LHCN-M2 (cell line): ENCODE results near the gene SLAMF9. TPM values are rescaled to one million over a fixed set of nuclear protein-coding genes. Genes with fewer than 3 reads are reported as not detected.
A peak's percentile ranks its signal among the peaks of the same experiment; 100 is the strongest.

Experiments used
- DNase-seq: peaks from one replicate; pipeline ENCODE4 v3.0.0-alpha.2; 2012; ENCODE audit warnings: low read depth
- total RNA-seq: library from RNA; depleted of rRNA; stranded (reverse); fragments of >200 nt; gene quantifications from 2 replicates; pipeline ENCODE4 v1.2.3, GENCODE V29; 2014

SLAMF9 gene
- total RNA-seq, 1 experiment from 2014 or later: not detected

DNA sequence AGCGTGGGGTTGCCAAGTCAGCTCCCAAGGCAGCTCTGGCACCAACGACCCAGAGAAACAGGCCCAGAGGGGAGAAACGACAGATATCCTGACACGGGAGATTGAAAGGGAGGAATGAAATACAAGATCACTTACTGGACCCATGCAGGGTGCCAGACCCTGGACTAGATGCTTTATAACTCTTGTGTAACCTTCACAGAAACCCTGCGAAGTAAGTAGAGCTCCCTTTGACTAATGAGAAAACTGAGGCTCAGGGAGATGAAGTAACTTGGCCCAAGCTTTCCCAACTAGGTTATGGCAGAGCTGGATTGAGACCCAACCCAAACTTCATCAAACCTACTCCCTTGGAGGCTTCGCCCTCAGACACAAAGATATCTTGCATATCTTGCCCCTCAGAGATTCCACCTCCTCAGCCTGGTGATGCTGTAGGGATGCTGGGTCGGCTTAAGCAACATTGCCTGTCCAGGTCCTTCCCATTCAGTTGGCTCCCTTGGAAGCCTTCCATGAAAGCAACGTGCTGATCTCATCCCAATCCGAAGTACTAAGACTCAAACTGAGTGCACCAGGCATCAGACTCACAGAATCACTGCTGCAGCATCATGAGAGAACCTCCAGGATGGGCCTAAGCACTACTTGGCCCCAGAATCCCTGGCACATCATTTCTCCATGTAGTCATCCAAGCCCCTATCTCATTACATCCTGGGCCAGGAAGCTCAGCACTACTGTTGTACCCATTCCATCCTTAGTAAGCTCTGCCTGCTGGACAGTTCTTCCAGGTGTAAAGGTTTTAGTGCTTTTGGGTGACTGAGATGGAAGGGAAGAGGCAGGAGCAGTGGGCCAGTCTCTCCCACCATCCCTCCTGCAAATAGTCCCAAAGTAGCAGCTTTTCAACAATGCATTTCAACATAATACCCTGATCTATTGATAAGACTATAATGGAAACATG is 7.5 kb downstream of the SLAMF9 start:
- DNase-seq: no peak

DNA sequence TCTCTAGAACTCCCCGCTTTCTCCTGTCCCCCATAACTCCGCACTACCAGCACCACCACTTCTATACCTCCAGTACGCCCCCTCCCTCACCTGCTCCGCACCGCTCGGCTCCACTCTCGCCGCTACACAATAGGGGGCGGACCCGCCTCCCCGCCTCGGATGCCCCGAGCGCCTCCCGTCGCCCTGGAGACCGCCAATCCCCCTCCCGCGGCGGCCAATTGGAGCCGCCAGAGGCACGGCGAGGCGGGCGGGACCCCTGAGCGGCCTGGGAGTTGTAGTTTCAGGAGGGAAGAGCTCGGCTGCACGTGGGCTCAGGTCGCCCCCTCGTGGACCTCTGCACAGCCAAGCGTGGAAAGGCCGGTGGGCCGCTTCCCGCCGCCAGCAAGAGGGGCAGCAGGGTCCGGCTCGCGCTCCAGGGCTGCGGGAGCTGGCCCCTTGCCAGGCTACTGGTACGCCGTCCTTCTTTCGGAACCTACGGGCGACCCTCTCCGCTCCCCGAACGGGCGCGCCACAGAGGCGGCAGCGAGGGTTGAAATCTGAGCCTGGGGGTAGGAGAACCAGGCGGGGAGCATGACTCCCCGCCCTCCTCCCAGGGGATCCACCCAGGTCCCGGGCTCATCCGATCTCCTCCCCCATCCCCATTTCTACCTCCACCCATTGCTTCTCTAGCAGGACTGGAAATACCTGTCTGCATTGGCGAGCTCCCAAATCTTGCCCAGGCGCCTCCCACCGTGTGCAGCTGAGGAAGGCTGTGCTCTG is 8.4 kb downstream of the SLAMF9 start, which contains the start of gene IGSF9:
Gene IGSF9, minus strand, starts transcription at position 131 of the 759 bp plus-strand sequence. CDS start 2,159 bp downstream, outside the sequence.
- DNase-seq: peak; percentile 31

DNA sequence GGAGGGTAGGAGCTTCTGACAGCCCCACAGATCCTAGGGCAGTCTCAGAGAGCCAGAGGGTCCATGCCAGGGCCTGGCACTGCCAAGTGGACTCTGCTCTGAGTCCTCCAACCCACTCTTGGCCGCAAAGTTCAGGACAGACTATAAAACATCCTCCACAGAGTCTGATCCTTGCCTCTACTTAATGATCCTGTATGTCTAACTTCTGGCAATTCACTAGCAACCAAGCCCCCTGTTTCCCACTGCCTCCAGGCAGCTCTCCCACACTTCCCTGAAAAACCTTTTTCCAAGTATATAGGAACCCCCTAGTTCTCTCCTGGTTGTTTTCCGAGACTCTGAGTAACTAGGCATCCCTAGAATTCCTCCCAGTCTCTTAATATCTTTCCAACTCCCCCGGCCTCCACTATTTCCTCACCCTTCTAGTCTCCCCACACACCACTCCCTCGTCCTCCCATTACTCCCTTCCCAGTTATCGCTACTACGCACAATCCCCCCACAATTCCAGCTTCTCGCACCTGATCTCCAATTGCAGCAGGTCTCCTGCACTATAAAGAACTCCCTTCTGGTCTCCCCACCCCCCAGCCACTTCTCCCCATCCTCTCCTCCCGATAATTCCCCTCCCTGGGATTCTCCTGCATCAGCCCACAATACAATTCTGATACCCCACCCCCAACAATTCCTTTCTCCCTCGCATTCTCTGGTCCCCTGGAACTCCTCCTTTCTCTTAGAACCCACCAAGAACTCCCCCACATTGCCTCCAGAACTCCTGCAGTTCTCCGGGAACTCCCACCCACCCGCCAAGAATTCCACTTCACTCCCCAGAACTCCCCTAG is 9.2 kb downstream of the SLAMF9 start:
- DNase-seq: no peak

DNA sequence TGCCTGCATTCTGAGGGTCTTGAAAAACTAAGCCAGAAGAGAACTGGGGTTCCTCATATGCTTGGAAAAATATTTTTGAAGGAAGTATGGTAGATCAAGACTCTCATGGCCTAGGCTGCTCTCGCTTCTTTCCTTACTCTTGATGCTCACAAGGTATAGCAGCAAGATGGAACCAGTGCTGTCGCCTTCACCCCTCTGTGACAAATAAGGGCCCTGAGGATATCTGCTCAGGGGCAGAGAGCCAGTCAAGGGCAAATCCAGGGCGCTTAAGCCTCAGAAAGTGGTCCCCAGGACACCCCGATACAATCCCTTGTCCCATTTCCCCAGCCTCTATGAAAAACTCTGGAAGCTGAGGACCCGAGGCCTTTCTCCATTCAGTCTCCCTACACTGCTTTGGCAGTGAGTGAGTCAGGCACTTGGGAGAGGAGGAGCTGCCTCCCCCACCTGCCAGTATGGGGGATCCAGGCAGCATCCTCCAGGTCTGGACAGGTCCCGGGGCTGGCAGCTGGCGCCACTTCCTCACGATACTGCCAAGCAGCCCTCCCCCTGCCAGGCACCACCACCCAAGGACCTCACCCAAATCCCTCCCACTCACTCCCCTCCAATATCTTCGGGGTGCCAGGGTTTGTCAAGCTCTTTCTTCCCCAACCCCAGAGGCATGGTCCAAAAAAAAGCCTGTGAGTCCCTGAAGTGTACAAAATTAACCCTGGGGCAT is 10.0 kb downstream of the SLAMF9 start:
- DNase-seq: no peak

DNA sequence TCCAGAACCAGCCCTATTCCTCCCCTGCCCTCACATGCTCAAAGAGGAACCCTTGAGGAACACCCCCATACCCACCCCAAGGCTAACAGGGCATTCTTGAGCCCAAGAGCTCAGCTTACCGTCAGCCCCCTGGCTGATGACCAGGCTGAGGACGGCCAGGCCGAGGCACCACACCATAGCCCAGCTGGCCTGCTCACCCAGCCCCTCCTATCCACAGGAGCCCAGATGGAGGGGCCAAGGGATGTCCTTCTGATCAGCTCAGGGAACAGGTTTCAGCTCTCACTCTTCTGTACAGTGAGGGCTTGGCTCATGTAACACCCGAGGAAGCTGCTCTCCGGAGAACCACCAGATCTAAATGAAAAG is 10.8 kb downstream of the SLAMF9 start:
- DNase-seq: no peak

DNA sequence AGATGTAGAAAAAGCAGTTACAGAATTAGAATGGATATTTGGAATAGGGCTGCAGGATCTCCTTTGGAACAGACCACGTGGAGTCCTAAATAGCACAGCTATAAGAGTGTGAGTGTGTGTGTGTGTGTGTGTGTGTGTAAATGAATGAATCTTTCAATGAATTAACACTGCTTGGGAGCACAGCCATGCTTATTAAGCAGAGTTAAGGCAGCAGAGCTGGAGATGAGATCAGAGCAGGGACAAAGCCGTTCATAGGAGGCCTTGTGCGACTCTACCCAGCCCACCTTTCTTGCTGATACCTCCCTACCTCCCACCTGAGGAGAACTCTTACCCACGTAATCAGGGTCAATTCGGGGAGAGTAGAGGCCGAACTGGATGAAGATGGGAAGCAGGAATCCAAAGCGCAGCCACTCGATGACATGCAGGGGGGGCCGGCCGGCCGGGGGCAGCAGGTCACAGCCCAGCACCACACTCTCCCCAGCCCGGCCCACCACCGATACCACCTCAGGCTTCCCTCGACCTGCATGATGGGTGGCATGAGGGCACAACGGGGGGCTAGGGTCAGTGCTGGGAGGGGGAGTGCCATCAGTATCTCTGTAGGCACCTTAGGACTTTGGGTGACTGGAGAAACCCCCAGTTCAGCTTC is 11.3 kb downstream of the SLAMF9 start:
- no peak for DNase-seq

DNA sequence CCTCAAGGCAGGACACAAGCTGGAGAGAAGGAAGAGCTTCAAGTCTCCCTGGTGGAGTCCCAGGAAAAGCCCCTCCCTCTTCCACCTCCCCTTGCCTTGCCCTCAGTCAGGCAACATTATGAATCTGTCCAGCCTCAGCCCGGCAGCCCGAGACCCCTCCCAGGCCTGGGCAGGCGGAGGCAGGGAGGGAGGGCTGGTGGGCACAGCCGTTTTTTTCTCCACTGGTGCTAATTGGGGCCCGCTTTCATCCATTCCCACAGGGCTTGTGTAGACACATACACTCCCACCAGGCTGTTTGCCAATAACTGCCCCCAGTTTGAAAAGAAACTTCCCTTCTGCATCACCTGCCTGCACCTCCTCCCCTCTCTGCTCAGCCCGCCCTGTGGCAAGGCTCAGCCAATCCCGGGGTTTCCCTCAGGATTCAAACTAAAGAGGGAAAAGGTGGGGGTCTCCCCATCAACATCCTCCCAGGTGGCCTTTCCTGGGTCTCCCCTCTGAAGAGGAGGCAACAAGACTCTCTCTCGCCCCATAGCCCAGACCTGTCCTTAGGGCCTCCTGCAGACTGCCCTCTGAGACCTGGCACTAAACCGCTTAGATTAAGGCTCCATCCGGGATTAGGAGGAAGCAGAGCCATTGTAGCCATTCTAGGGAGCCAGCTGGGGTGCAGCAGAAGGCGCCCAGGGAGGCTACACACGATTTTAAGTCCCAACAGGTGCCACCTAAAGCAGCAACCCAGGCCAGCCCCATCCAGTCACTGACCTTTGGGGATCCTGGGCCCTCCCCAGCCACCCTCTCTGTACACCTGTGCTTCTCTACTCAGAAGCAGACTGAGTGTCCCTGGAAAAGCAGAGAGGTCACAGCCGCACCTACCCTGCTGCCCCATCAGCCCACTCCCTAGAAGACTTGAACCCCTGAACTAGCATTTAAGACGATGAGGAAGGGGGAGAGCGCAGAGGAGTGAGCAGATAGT is 12.2 kb downstream of the SLAMF9 start:
- no peak for DNase-seq

DNA sequence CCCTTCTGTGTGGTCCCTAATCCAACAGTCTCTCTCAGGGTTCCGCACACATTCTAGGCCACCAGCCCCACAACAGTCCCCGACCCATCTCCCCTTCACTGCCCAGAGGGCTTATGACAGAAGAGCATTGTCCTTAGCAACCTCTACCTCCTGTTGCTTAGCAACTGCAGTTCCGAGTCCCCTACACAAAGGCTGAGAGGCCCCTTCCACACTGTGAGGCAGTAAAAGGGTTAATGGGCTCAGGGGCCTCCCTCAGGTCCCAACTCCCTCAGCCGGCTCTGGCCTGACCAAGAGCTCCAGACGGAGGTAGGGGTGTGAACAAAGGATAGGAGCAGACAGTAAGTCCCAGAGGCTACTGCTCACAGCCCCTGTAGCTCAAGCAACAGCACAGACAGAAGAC is 12.9 kb downstream of the SLAMF9 start:
- DNase-seq: no peak

DNA sequence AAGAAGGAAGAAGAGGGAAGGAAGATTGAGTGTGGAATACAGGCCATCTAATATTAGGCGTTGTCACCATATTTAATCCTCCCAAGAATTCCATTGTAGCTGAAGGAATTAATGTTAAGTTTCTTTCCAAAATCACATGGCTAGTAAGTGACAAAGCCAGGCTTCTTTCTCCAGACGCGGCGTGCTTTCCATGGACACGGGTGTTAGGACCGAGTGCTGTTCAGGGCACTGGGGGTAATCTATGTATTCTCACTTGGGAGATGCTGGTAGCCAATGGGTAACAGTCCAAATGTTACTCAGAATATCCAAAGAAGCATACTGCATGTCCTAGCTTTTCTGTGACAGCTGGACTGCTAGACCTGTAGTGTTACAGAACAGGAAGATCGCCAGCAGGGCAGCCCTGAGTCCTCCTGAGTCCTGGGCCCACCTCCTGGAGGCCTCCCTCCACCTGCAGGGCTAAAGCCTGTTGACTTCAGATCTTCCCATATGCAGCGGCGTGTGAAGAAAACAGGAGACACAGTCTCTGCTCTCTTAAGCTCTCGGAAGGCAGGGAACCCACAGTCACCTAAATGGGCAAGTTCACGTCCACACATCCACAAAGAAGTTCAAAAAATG is 13.9 kb downstream of the SLAMF9 start:
- no peak for DNase-seq

DNA sequence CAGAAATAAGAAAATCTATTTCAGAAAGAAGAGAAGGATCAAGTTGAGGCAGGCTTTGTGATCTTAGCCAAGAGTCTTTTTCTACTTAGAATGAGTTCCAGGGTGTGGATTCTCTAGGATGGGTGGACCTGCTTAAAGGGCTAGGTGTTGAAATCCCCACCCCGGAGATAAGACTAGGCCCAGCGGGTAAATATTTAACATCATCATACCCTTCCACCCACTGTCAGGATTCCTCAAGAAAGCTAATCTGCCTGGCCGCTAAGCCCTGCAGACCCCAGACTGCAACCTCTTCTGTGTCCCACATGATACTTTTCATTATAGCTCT is 14.4 kb downstream of the SLAMF9 start:
- DNase-seq: no peak

DNA sequence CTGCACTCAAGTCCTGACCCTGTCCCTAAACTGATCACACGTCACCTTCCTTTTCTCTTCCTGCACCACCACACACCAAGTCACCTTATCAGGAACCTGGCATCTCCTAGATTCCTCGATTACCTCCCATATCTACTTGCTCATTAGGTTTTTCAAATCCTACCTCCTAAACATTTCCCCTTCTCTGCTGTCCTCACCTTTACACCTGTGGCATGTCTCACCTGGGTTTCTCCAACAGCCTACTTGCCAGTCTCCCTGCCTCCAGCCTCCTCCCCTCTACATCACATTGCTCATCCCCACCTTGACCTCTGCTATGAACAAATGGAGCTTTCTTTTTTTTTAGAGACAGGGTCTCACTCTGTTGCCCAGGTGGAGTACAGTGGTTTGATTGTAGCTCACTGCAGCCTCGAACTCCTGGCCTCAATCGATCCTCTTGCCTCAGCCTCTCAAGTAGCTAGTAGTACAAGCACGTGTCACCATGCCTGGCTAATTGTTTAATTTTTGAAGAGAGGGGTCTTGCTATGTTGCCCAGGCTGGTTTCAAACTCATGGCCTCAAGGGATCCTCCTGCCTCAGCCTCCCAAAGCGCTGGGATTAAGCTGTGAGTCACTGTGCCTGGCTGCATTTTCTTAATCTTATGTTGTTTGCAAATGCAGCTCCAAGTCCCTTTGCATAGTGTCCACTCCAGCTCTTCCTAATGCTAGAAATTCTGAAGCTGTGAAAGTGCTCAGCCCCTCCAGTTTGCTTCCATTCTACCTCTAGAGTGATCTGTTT is 14.9 kb downstream of the SLAMF9 start:
- no peak for DNase-seq

DNA sequence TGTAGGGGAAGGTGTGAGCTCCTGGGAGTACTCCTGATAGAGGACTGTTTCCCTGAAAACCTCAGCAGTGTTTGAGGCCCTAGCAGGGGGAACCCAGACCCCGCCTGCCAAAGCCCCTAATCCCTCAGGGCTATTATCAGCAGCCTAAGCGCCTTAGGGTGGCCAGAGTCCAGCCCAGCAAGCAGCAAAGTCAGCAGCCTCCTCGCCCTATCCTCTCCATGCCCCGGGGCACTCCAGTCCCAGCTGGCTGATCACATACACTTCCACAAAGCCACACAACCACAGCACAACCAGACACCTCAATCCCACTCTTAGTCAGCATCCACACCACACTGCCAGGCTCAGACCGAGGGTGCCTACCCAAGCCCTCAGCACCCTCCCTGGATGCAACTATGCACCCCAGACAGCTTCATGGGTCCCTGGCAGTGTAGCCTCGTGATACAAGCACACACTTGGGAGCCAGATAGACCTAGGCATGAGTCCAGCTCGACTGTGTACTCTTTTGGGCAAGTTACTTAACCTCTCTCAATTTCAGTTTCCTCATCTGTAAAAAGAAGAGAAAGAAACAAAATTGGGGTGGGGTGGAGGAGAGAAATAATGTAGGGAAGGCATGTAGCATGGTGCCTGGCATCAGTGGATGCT is 15.7 kb downstream of the SLAMF9 start:
- DNase-seq: no peak

DNA sequence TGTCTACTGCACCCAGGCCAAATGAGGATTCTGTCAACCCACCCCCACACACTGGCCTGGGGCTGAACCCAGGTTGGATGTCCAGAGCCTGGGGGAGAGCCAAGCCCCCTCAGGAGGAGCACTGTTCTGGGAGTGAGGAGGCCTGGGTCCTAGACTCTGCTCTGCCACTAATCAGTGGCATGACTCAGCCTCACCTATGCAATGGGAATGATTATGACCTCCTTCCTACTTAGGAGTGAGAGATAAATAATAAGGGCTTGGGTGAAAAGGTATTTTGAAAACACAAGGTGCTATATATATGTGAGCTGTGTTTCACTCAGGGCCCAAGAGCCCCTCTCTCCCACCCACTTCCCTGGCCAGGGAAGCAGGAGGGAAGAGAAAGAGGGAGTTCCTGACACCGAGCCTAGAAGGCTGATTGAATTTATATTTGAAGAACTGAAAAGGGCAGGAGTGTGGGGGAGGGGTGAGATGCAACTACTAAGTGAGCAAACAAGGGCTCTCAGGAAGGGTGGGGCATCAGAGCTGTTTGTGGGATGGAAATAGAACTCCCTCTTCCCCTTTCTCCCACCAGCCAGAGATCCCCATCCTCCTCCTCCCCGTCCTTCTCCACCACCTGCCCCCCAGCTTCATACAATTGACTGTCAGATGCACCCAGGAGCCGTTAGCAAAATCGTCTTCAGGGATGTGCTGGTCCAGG is 16.8 kb downstream of the SLAMF9 start:
- no peak for DNase-seq

DNA sequence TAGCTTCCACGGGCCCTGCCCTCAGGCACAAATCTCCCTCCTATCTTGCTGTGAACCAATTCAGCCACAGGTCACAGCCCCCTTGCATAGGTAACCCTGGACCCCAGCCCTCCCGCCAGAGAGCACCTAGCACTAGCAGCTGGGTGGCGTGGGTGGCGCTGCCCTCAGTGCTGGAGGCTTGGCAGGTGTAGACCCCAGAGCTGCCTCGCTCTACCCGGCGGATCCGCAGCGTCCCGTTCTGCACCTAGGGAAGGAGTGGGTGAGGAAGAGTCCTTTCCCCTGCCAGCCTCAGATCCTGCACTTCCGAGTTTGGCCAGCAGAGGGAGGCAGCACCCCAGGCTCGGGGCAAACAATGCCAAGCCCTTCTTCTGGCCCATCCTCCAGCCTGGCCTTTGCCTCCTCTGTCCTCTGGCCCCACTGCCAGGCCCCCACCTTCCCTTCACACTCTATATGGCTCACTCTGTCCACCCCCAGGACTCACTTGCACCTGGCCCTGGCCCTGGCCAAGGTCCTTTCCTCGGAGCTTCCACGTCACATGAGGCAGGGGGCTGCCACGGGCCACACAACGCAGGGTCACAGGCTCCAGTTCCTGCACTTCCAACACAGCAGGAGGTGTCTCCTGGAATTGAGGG is 17.6 kb downstream of the SLAMF9 start:
- peak; percentile 23 for DNase-seq

DNA sequence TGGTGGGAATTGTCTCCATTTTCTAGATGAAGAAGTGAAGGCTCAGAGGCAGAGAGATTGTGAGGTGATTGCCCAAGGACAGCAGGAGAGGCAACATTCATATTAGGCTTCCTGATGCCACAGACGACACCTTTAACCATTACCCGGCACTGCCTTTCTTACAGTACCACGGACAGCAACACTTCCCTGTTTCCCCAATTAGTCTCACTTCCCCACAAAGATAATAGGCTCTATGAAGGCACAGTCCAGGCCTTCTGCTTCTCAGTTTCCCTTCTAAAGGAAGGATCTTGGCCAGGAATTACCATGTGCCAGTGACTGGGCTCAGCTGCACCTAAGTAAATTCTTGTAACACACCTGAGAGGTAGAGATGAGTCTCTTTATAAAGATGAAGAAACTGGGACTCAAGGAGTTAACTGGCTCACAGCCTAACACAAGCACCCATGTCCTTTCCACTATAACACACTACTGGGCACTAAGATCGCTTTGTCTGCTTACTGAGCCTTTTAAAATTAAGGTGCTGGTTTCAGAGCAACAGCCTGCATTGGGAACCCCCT is 18.2 kb downstream of the SLAMF9 start:
- no peak for DNase-seq

DNA sequence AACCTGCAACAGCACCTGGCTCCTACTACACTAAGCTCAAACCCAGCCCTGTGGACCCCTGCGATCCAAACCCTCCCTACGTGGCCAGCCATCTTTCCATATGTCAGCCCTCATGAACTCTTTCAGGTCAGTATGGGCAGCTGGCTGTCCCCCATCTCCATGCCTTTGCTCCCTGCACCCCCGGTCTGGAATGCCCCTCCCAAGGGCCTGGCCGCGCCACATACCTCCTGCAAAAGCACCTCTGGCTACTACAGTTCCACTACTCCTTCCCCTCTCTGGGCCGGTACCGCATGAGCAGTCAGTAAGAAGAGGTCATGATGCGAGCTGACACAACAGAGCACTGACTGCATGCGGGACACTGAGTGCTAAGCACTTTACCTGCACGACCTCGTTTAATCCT is 18.7 kb downstream of the SLAMF9 start:
- DNase-seq: no peak
